Measurements from ENCODE around the gene RIMBP3C. TPM values are rescaled to one million over a fixed set of nuclear protein-coding genes. Genes with fewer than 3 reads are reported as not detected.
"Not testable (repeated sequence)": the region's sequence is repeated elsewhere in the genome, so short reads cannot be mapped to it uniquely, and the experiment has no call there.

The RIMBP3C gene
- polyA plus RNA-seq, 1 of the 3 experiments (the other 2 are of a cell fraction) = 0.02 TPM

DNA sequence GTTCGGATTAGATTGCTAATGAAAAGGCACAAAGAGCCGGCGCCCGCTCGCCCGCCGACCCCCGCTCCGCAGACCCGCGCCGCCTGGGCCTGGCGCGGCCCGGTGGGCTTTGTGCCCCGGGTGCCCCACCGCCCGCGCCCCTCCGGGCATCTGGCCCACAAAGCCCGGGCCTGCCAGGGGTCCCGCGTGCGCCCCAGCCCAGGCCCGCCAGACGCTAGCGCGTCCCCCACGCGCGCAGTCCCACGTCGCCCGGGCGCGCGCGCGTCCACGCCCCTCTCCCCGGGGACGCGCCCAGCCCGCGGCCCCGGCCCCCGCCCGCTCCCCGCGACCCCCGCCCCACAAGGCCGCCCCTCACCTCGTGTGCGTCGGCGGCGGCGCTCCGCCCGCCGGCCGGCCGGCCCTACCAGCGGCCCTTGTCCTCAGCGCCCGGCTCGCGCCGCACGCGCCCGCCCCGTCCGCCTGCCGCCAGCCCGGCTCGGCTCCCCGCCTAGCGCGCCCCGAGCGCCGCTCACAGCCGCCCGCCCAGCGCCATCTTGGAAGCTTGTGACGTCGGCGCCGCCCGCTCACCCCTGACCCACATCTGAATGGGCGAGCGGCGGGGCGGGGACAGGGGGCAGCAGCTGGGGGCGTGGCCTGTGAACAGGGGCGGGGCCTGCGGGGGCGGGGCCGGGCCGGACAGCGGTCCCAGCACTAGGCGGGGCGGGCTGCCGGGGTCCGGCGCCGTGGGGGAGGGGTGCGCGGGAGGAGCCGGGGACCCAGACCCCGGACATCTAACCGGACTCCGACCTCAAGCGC is 34.1 kb downstream of the RIMBP3C start:
- not testable (repeated sequence) for DNase-seq

DNA sequence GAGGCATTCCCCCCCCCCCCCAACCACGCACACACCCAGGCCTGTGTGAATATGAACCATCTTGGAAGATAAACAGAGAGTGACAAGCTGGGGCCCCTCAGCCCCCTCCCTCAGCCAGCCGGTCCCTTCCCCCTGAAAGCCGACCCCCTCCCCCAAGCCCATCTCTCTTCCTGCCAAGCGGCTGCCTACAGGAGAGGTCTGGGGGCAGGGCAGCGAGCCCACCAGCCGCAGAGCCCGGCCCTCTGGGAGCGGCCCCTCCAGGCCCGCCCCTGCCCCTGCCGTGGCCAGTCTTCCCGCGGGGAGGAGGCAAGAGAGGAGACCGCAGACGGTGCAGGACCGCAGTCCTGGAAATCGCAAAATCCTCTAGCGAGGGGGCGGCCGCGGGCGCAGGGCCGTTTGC is 34.7 kb downstream of the RIMBP3C start:
- H3K9ac ChIP-seq; H3K4me2 ChIP-seq; H3K27ac ChIP-seq (ENCODE audit: low read depth in 2 of 2, low read length in 1 of 2); H4K20me1 ChIP-seq (ENCODE audit: insufficient read depth); H2AFZ ChIP-seq (ENCODE audit: low read depth); H3K79me2 ChIP-seq (ENCODE audit: insufficient read depth); H3K9me2 ChIP-seq; H3K4me1 ChIP-seq (ENCODE audit: control insufficient read depth in 1 of 2, insufficient read depth in 2 of 2, low read depth in 1 of 2, low read length in 1 of 2); H3K9me3 ChIP-seq; H3F3A ChIP-seq (replicated peaks; ENCODE audit: insufficient read depth); CTCF ChIA-PET; H3K4me3 ChIP-seq (ENCODE audit: low read depth in 2 of 2, low read length in 1 of 2); H3K36me3 ChIP-seq (replicated peaks in 1 of 2; ENCODE audit: control insufficient read depth in 1 of 2, insufficient read depth in 2 of 2, low read length in 1 of 2); POLR2A ChIA-PET; H3K27me3 ChIP-seq (ENCODE audit: insufficient read depth); DNase-seq: not testable (repeated sequence)
- WGBS (ENCODE audit: low lambda C conversion rate) = no CpG with 5 or more reads among the region's 22 CpGs

More for the DNA sequence above, 34.1 kb downstream of the RIMBP3C start:
- H3K27me3 ChIP-seq (ENCODE audit: insufficient read depth); H3F3A ChIP-seq (replicated peaks; ENCODE audit: insufficient read depth); H3K79me2 ChIP-seq (ENCODE audit: insufficient read depth); POLR2A ChIA-PET; H2AFZ ChIP-seq (ENCODE audit: low read depth); H3K36me3 ChIP-seq (replicated peaks in 1 of 2; ENCODE audit: control insufficient read depth in 1 of 2, insufficient read depth in 2 of 2, low read length in 1 of 2); H3K4me1 ChIP-seq (ENCODE audit: control insufficient read depth in 1 of 2, insufficient read depth in 2 of 2, low read depth in 1 of 2, low read length in 1 of 2); CTCF ChIA-PET; H4K20me1 ChIP-seq (ENCODE audit: insufficient read depth); H3K4me2 ChIP-seq; H3K4me3 ChIP-seq (ENCODE audit: low read depth in 2 of 2, low read length in 1 of 2); H3K27ac ChIP-seq (ENCODE audit: low read depth in 2 of 2, low read length in 1 of 2); H3K9me3 ChIP-seq; H3K9me2 ChIP-seq; H3K9ac ChIP-seq: not testable (repeated sequence)
- no CpG with 5 or more reads among the region's 115 CpGs for WGBS (ENCODE audit: low lambda C conversion rate)

DNA sequence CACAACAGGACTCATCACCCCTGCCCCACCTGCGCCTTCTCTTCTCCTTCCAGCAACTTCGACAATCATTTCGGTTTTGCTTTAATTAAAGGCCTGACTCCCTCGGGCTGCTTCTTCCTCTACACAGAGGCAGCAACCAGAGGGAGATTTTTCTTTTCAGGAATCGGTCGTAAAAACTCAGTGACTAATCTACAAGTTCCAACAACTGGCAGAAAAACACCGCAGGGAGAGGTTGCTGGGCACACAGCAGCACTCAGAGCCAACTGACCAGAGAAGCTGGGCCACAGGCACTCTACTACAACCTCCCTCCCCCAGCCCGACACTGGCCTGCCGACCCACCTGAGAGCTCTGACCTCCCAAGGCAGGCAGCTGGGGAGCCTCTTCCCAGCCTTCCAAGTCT is 36.0 kb downstream of the RIMBP3C start:
- H3K9ac ChIP-seq; H2AFZ ChIP-seq (ENCODE audit: low read depth); CTCF ChIA-PET; DNase-seq; H3K9me3 ChIP-seq; H3K27me3 ChIP-seq (ENCODE audit: insufficient read depth); H3K79me2 ChIP-seq (ENCODE audit: insufficient read depth); H3K4me3 ChIP-seq (ENCODE audit: low read depth in 2 of 2, low read length in 1 of 2); H3K4me2 ChIP-seq; H3K4me1 ChIP-seq (ENCODE audit: control insufficient read depth in 1 of 2, insufficient read depth in 2 of 2, low read depth in 1 of 2, low read length in 1 of 2); H3K9me2 ChIP-seq; H3F3A ChIP-seq (replicated peaks; ENCODE audit: insufficient read depth); H4K20me1 ChIP-seq (ENCODE audit: insufficient read depth); POLR2A ChIA-PET; H3K36me3 ChIP-seq (replicated peaks in 1 of 2; ENCODE audit: control insufficient read depth in 1 of 2, insufficient read depth in 2 of 2, low read length in 1 of 2); H3K27ac ChIP-seq (ENCODE audit: low read depth in 2 of 2, low read length in 1 of 2): not testable (repeated sequence)
- no CpG with 5 or more reads among the region's 9 CpGs for WGBS (ENCODE audit: low lambda C conversion rate)

DNA sequence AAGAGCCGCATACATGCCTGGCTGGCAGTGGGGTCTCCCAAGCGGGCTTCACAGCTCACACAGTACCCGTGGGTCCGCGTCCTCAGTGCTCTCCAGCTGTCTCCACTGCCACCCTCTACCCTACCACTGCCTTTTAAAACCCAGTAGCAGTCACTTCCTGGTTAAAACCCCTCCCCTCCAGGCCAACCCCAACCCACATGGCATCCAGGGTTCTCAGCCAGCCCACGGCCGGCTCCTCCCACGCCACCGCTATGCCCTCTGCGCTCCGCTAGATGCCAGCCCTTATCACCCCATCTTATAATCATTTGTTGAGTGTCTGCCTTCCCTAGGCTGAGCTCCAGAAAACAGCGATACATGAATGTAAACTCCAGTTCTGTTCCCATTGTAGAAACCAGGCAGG is 37.1 kb downstream of the RIMBP3C start:
- H3K4me2 ChIP-seq; H3F3A ChIP-seq (replicated peaks; ENCODE audit: insufficient read depth); H3K4me3 ChIP-seq (ENCODE audit: low read depth in 2 of 2, low read length in 1 of 2); POLR2A ChIA-PET; H2AFZ ChIP-seq (ENCODE audit: low read depth); H3K9ac ChIP-seq; DNase-seq; H3K36me3 ChIP-seq (replicated peaks in 1 of 2; ENCODE audit: control insufficient read depth in 1 of 2, insufficient read depth in 2 of 2, low read length in 1 of 2); H3K9me2 ChIP-seq; H3K9me3 ChIP-seq; H4K20me1 ChIP-seq (ENCODE audit: insufficient read depth); H3K27me3 ChIP-seq (ENCODE audit: insufficient read depth); CTCF ChIA-PET; H3K4me1 ChIP-seq (ENCODE audit: control insufficient read depth in 1 of 2, insufficient read depth in 2 of 2, low read depth in 1 of 2, low read length in 1 of 2); H3K79me2 ChIP-seq (ENCODE audit: insufficient read depth); H3K27ac ChIP-seq (ENCODE audit: low read depth in 2 of 2, low read length in 1 of 2): not testable (repeated sequence)
- WGBS (ENCODE audit: low lambda C conversion rate) = no CpG with 5 or more reads among the region's 12 CpGs

DNA sequence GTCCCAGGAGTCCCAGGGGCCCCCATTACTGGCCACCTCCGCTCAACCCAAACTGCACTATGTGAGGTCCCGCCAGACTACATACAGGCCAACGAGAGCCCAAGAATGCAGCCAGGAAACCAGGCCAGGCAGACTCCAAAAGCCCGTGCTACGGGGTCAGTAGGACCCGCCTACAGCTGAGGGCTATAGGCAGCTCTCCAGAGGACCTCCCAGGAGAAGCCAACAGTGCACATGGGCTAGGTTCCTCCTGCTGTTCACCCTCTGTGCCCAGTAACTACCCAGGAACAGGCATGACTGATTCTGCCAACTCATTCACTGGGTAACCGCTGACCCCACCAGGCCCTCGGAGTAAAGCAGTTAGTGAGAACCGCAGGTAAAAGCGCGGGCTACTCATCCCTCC is 39.2 kb downstream of the RIMBP3C start:
- H3K4me3 ChIP-seq (ENCODE audit: low read depth in 2 of 2, low read length in 1 of 2); CTCF ChIA-PET; H3F3A ChIP-seq (replicated peaks; ENCODE audit: insufficient read depth); H2AFZ ChIP-seq (ENCODE audit: low read depth); H3K4me1 ChIP-seq (ENCODE audit: control insufficient read depth in 1 of 2, insufficient read depth in 2 of 2, low read depth in 1 of 2, low read length in 1 of 2); H3K9me3 ChIP-seq; H3K79me2 ChIP-seq (ENCODE audit: insufficient read depth); DNase-seq; H4K20me1 ChIP-seq (ENCODE audit: insufficient read depth); H3K4me2 ChIP-seq; H3K27me3 ChIP-seq (ENCODE audit: insufficient read depth); POLR2A ChIA-PET; H3K9ac ChIP-seq; H3K9me2 ChIP-seq; H3K36me3 ChIP-seq (replicated peaks in 1 of 2; ENCODE audit: control insufficient read depth in 1 of 2, insufficient read depth in 2 of 2, low read length in 1 of 2); H3K27ac ChIP-seq (ENCODE audit: low read depth in 2 of 2, low read length in 1 of 2): not testable (repeated sequence)
- no CpG with 5 or more reads among the region's 11 CpGs for WGBS (ENCODE audit: low lambda C conversion rate)

DNA sequence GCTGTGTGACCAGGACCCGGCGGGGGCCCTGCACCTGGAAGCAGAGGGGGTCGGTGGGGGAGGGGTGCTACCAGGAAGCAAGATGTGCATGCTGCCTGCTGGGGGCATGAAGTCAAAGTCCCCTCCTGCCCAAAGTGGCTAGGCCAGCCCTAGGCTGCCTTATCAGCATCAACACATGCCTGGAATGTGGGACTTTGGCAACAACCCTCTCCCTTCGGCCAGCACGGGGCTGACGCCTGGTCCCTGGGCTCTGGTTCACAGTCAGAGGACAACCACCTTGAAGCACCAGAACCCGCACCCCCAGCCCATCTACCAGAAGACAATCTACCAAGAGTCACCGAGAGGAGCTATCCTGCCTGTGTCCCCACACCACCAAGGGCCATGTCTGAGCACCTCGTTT is 40.9 kb downstream of the RIMBP3C start:
- DNase-seq; POLR2A ChIA-PET; H3K9me2 ChIP-seq; H4K20me1 ChIP-seq (ENCODE audit: insufficient read depth); H3F3A ChIP-seq (replicated peaks; ENCODE audit: insufficient read depth); H3K27ac ChIP-seq (ENCODE audit: low read depth in 2 of 2, low read length in 1 of 2); H3K9me3 ChIP-seq; CTCF ChIA-PET; H3K27me3 ChIP-seq (ENCODE audit: insufficient read depth); H3K4me1 ChIP-seq (ENCODE audit: control insufficient read depth in 1 of 2, insufficient read depth in 2 of 2, low read depth in 1 of 2, low read length in 1 of 2); H3K4me2 ChIP-seq; H3K4me3 ChIP-seq (ENCODE audit: low read depth in 2 of 2, low read length in 1 of 2); H3K9ac ChIP-seq; H3K79me2 ChIP-seq (ENCODE audit: insufficient read depth); H2AFZ ChIP-seq (ENCODE audit: low read depth); H3K36me3 ChIP-seq (replicated peaks in 1 of 2; ENCODE audit: control insufficient read depth in 1 of 2, insufficient read depth in 2 of 2, low read length in 1 of 2): not testable (repeated sequence)
- WGBS (ENCODE audit: low lambda C conversion rate) = no CpG with 5 or more reads among the region's 9 CpGs
